ENCODE results near the gene RNF223. TPM values are rescaled to one million over a fixed set of nuclear protein-coding genes. Genes with fewer than 3 reads are reported as not detected.

RNF223 gene
- total RNA-seq, 1 experiment from 2014 or later: 6.3 TPM

- Histone ChIP-seq H3K27ac (ENCODE audit: low read depth, low read length) (no peak overlapping the region; the same call in 1 of the 2 replicates), H3K9ac (ENCODE audit: low read length) (no peak overlapping the region), H3K4me3 (replicated peaks in 1 of 2; ENCODE audit: low read depth in 1 of 2, low read length in 2 of 2) (no peak overlapping the region), H3K79me2 (ENCODE audit: insufficient read depth, low read length) (no peaks in the 10 kb centered on the region), H3K36me3 (ENCODE audit: control insufficient read depth in 1 of 2, insufficient read depth in 2 of 2, low read length in 2 of 2) (no peaks in the 10 kb centered on the region), H3K9me2 (ENCODE audit: insufficient read depth) (no peaks in the 10 kb centered on the region), H3K4me1 (ENCODE audit: control insufficient read depth in 1 of 2, insufficient read depth in 2 of 2, low read length in 2 of 2) (peaks cover 10 to 18% of the 10 kb centered on the region in 2 experiments), H4K20me1 (ENCODE audit: insufficient read depth) (no peaks in the 10 kb centered on the region), H3K4me2 (ENCODE audit: low read length) (no peak overlapping the region), H3K9me3 (ENCODE audit: control insufficient read depth in 1 of 2, insufficient read depth in 1 of 2, low read depth in 1 of 2, low read length in 2 of 2) (no peaks in the 10 kb centered on the region), H2AFZ (ENCODE audit: low read depth, low read length, poor library complexity, severe bottlenecking) (no peak overlapping the region), H3K27me3 (ENCODE audit: insufficient read depth, low read length) (no peaks in the 10 kb centered on the region)
- RAD21 ChIA-PET (ENCODE audit: low non-redundant PET in 1 of 2, low total read pairs in 2 of 2, uncharacterized antibody in 2 of 2, unreplicated experiment in 2 of 2): no interaction called here
- DNase-seq (ENCODE audit: low read depth, low spot score) (no peak), ATAC-seq (no peak)
- CTCF ChIA-PET: no interaction called here
- POLR2A ChIA-PET: no interaction called here
- no TSS peak for BruUV-seq (replicated peaks)
- TF ChIP-seq SP1 (IDR thresholded peaks at IDR 0.05; ENCODE audit: low read depth): no peak
- TF ChIP-seq ATF3 (IDR thresholded peaks at IDR 0.05): no peak
- no peak for TF ChIP-seq SRF (IDR thresholded peaks at IDR 0.05; ENCODE audit: low read depth)
- TF ChIP-seq RAD21 (IDR thresholded peaks at IDR 0.05; ENCODE audit: low read depth): no peak
- TF ChIP-seq JUND (IDR thresholded peaks at IDR 0.05): no peak
- no peak for TF ChIP-seq ZNF274 (IDR thresholded peaks at IDR 0.05; ENCODE audit: low read depth, low read length)
- TF ChIP-seq SIN3A (IDR thresholded peaks at IDR 0.05; ENCODE audit: low read depth): no peak
- intact Hi-C loops (cut with micrococcal nuclease): no loop called here
Measured at GRCh38 chr1:1082776-1083415, 8.8 kb upstream of the RNF223 start.

- RAD21 ChIA-PET (ENCODE audit: low non-redundant PET in 1 of 2, low total read pairs in 2 of 2, uncharacterized antibody in 2 of 2, unreplicated experiment in 2 of 2): no interaction called here
- ATAC-seq (no peak), DNase-seq (ENCODE audit: low read depth, low spot score) (no peak)
- no peak overlapping the region for H3K9ac ChIP-seq (ENCODE audit: low read length)
- no peaks in the 10 kb centered on the region for H3K36me3 ChIP-seq (ENCODE audit: control insufficient read depth in 1 of 2, insufficient read depth in 2 of 2, low read length in 2 of 2)
- H4K20me1 ChIP-seq (ENCODE audit: insufficient read depth): no peaks in the 10 kb centered on the region
- no peak overlapping the region for H2AFZ ChIP-seq (ENCODE audit: low read depth, low read length, poor library complexity, severe bottlenecking)
- TF ChIP-seq ZNF274 (IDR thresholded peaks at IDR 0.05; ENCODE audit: low read depth, low read length): no peak
- no peak for TF ChIP-seq POLR2A (IDR thresholded peaks at IDR 0.05; ENCODE audit: borderline replicate concordance, extremely low read depth, insufficient read depth, insufficient read length)
- TF ChIP-seq ZFX (IDR thresholded peaks at IDR 0.05): no peak
- TF ChIP-seq MAX (IDR thresholded peaks at IDR 0.05): no peak
- no peak for TF ChIP-seq ELF1 (IDR thresholded peaks at IDR 0.05; ENCODE audit: borderline replicate concordance, low read depth)
- no peak for TF ChIP-seq CEBPB (IDR thresholded peaks at IDR 0.05; ENCODE audit: low read depth)
- TF ChIP-seq EZH2 (IDR thresholded peaks at IDR 0.05): no peak
- TF ChIP-seq CTCF (IDR thresholded peaks at IDR 0.05 in 2 of 3, conservative IDR thresholded peaks at IDR 0.05 in 1 of 3; ENCODE audit: borderline replicate concordance in 1 of 3, insufficient read depth in 1 of 3, low read depth in 2 of 3, low read length in 2 of 3): no peak
- no peaks in the 10 kb centered on the region for H3K9me2 ChIP-seq (ENCODE audit: insufficient read depth)
- peaks cover 10 to 18% of the 10 kb centered on the region in 2 experiments for H3K4me1 ChIP-seq (ENCODE audit: control insufficient read depth in 1 of 2, insufficient read depth in 2 of 2, low read length in 2 of 2)
- H3K27ac ChIP-seq (ENCODE audit: low read depth, low read length): no peak overlapping the region; the same call in 1 of the 2 replicates
- no peak overlapping the region for H3K4me3 ChIP-seq (replicated peaks in 1 of 2; ENCODE audit: low read depth in 1 of 2, low read length in 2 of 2)
- CTCF ChIA-PET: no interaction called here
- BruUV-seq (replicated peaks): no TSS peak
- POLR2A ChIA-PET: no interaction called here
- H3K79me2 ChIP-seq (ENCODE audit: insufficient read depth, low read length): no peaks in the 10 kb centered on the region
- H3K27me3 ChIP-seq (ENCODE audit: insufficient read depth, low read length): no peaks in the 10 kb centered on the region
- no peak overlapping the region for H3K4me2 ChIP-seq (ENCODE audit: low read length)
- intact Hi-C loops (cut with micrococcal nuclease): no loop called here
- H3K9me3 ChIP-seq (ENCODE audit: control insufficient read depth in 1 of 2, insufficient read depth in 1 of 2, low read depth in 1 of 2, low read length in 2 of 2): no peaks in the 10 kb centered on the region
Measured at GRCh38 chr1:1082239-1082775, 8.2 kb upstream of the RNF223 start.
